H1 (cell line): ENCODE measurements around the gene SLC25A17. TPM values are rescaled to one million over a fixed set of nuclear protein-coding genes. Genes with fewer than 3 reads are reported as not detected.

Experiments
- CTCF ChIA-PET: fragments of 300-600 bp; sonication (Branson Sonifier 250); formaldehyde crosslinking; loops from one replicate; lab custom pipeline; 2021; ENCODE audit not compliant: partially characterized antibody; lab: Charles Lee
- POLR2A ChIA-PET: fragments of 300-600 bp; sonication (Branson Sonifier 250); formaldehyde crosslinking; loops from one replicate; lab custom pipeline; 2021; ENCODE audit warnings: inconsistent platforms; ENCODE audit not compliant: partially characterized antibody; lab: Charles Lee
- DNase-seq, 2 experiments: peaks; one replicate each; pipeline versions ENCODE4 v3.0.0 to v3.0.0-alpha.2; 2010 to 2022; ENCODE audit warnings: low spot score in 2 of 2, low read depth in 1 of 2, mixed read lengths in 1 of 2
- FAIRE-seq: peaks from 2 replicates; lab custom pipeline; 2011; peaks lifted over from hg19 to GRCh38; lab: Jason Lieb, UNC
- H2AFZ ChIP-seq: 2 replicates; pipeline ENCODE4 v1.8.1; 2012; ENCODE audit warnings: low read length, inconsistent platforms
- H2AK5ac ChIP-seq: 2 replicates; pipeline ENCODE4 v1.6.1; 2013; ENCODE audit warnings: low read depth, low read length
- H2BK120ac ChIP-seq: replicated peaks from 2 replicates; pipeline ENCODE3; 2013; ENCODE audit warnings: low read depth, low read length, inconsistent platforms
- H2BK12ac ChIP-seq: 2 replicates; pipeline ENCODE4 v1.6.1; 2013; ENCODE audit warnings: low read depth, low read length
- H2BK15ac ChIP-seq: 2 replicates; pipeline ENCODE4 v1.6.1; 2013; ENCODE audit warnings: low read length
- H2BK20ac ChIP-seq: 2 replicates; pipeline ENCODE4 v1.6.1; 2013; ENCODE audit warnings: low read length
- H2BK5ac ChIP-seq: 2 replicates; pipeline ENCODE4 v1.6.1; 2013; ENCODE audit warnings: low read depth, low read length
- H3K14ac ChIP-seq: 2 replicates; pipeline ENCODE4 v1.6.1; 2013; ENCODE audit warnings: inconsistent platforms; ENCODE audit not compliant: insufficient read length
- H3K18ac ChIP-seq: 2 replicates; pipeline ENCODE4 v1.6.1; 2013; ENCODE audit warnings: low read length; ENCODE audit errors: extremely low read depth
- H3K23ac ChIP-seq: 2 replicates; pipeline ENCODE4 v1.6.1; 2013; ENCODE audit warnings: inconsistent platforms; ENCODE audit not compliant: insufficient read length
- H3K23me2 ChIP-seq: 2 replicates; pipeline ENCODE4 v1.6.1; 2013; ENCODE audit warnings: low read depth, low read length
- H3K27ac ChIP-seq: 2 replicates; pipeline ENCODE4 v1.6.1; 2011; ENCODE audit warnings: low read depth, low read length, inconsistent platforms
- H3K27me3 ChIP-seq, 4 experiments: replicated peaks in 1 of 4; 1 replicate in 1 of 4; 2 replicates in 3 of 4; pipeline versions ENCODE4 v1.6.1 to v1.8.1; 2011 to 2013; ENCODE audit warnings: low read length in 3 of 4, mild to moderate bottlenecking in 3 of 4, inconsistent platforms in 2 of 4, mixed read lengths in 2 of 4, moderate library complexity in 1 of 4; ENCODE audit not compliant: control insufficient read depth in 3 of 4, insufficient read depth in 3 of 4; ENCODE audit errors: extremely low read depth in 1 of 4
- H3K36me3 ChIP-seq, 4 experiments: 2 replicates each; pipeline versions ENCODE4 v1.6.1 to v1.8.1; 2011 to 2013; ENCODE audit warnings: mild to moderate bottlenecking in 4 of 4, low read length in 3 of 4, moderate library complexity in 2 of 4, control low read depth in 1 of 4, inconsistent platforms in 1 of 4; ENCODE audit not compliant: insufficient read depth in 4 of 4, control insufficient read depth in 2 of 4
- H3K4ac ChIP-seq: replicated peaks from 2 replicates; pipeline ENCODE3; 2013; ENCODE audit warnings: low read length, low read depth, mixed read lengths, inconsistent platforms; ENCODE audit not compliant: insufficient read length
- H3K4me1 ChIP-seq, 4 experiments: replicated peaks in 1 of 4; 1 replicate in 1 of 4; 2 replicates in 3 of 4; pipeline versions ENCODE4 v1.6.1 to v1.8.1; 2011 to 2013; ENCODE audit warnings: low read length in 3 of 4, inconsistent platforms in 2 of 4, mixed read lengths in 1 of 4; ENCODE audit not compliant: insufficient read depth in 4 of 4, control insufficient read depth in 3 of 4
- H3K4me2 ChIP-seq, 2 experiments: 2 replicates each; pipeline versions ENCODE4 v1.6.1 to v1.8.1; 2011 to 2013; ENCODE audit warnings: low read depth in 2 of 2, low read length in 2 of 2, control low read depth in 1 of 2, inconsistent platforms in 1 of 2, mild to moderate bottlenecking in 1 of 2; ENCODE audit not compliant: insufficient read depth in 1 of 2
- H3K4me3 ChIP-seq, 4 experiments: fragments of 200-600, 300-600 bp in 1 of 4; sonication (generic), shearing (Covaris generic), sonication (Bioruptor Twin) in 1 of 4; 2 replicates each; pipeline versions ENCODE4 v1.5.1 to v1.8.1; 2011 to 2016; ENCODE audit warnings: low read length in 4 of 4, low read depth in 3 of 4, control low read depth in 2 of 4, inconsistent platforms in 2 of 4, mild to moderate bottlenecking in 2 of 4, mixed read lengths in 1 of 4, moderate library complexity in 1 of 4; ENCODE audit not compliant: insufficient read depth in 2 of 4; ENCODE audit errors: extremely low read depth in 1 of 4
- H3K56ac ChIP-seq: replicated peaks from 2 replicates; pipeline ENCODE3; 2013; ENCODE audit warnings: low read depth, mild to moderate bottlenecking, mixed read lengths, low read length, inconsistent platforms; ENCODE audit not compliant: insufficient read length
- H3K79me1 ChIP-seq: 2 replicates; pipeline ENCODE4 v1.6.1; 2013; ENCODE audit warnings: low read depth, low read length, control low read depth
- H3K79me2 ChIP-seq, 2 experiments: 2 replicates each; pipeline versions ENCODE4 v1.6.1 to v1.8.1; 2012 to 2013; ENCODE audit warnings: low read length in 2 of 2, mild to moderate bottlenecking in 2 of 2, inconsistent platforms in 1 of 2; ENCODE audit not compliant: insufficient read depth in 2 of 2, control insufficient read depth in 1 of 2
- H3K9ac ChIP-seq, 4 experiments: replicated peaks in 1 of 4; 1 replicate in 1 of 4; 2 replicates in 3 of 4; pipeline versions ENCODE4 v1.6.1 to v1.8.1; 2011 to 2013; ENCODE audit warnings: low read depth in 3 of 4, low read length in 3 of 4, control low read depth in 2 of 4, mild to moderate bottlenecking in 2 of 4, moderate library complexity in 2 of 4, inconsistent platforms in 1 of 4; ENCODE audit errors: extremely low read depth in 1 of 4
- H3K9me3 ChIP-seq, 2 experiments: 2 replicates each; pipeline versions ENCODE4 v1.6.1 to v1.8.1; 2012 to 2013; ENCODE audit warnings: mild to moderate bottlenecking in 2 of 2, moderate library complexity in 2 of 2, control low read depth in 1 of 2, inconsistent platforms in 1 of 2, low read depth in 1 of 2, low read length in 1 of 2, mixed read lengths in 1 of 2; ENCODE audit not compliant: insufficient read depth in 2 of 2
- H4K20me1 ChIP-seq, 2 experiments: replicated peaks in 1 of 2; 2 replicates each; pipeline versions ENCODE3 to v1.8.1; 2011 to 2013; ENCODE audit warnings: inconsistent platforms in 2 of 2, low read length in 2 of 2, mild to moderate bottlenecking in 1 of 2; ENCODE audit not compliant: insufficient read depth in 2 of 2, control insufficient read depth in 1 of 2
- H4K5ac ChIP-seq: 2 replicates; pipeline ENCODE4 v1.6.1; 2013; ENCODE audit warnings: low read length, low read depth, mixed read lengths, inconsistent platforms; ENCODE audit not compliant: insufficient read length
- H4K8ac ChIP-seq: 2 replicates; pipeline ENCODE4 v1.8.0; 2013; ENCODE audit warnings: mild to moderate bottlenecking, moderate library complexity, low read length, inconsistent platforms; ENCODE audit not compliant: insufficient read depth; ENCODE audit errors: extremely low read depth
- H4K91ac ChIP-seq: replicated peaks from 2 replicates; pipeline ENCODE3; 2013; ENCODE audit warnings: low read length, mixed read lengths, inconsistent platforms; ENCODE audit not compliant: insufficient read length
- BCL11A ChIP-seq, 2 experiments: IDR thresholded peaks; one replicate each; pipeline ENCODE4 v1.6.1; 2011; ENCODE audit warnings: low read depth in 2 of 2, low read length in 2 of 2, mild to moderate bottlenecking in 2 of 2
- CTBP2 ChIP-seq: IDR thresholded peaks from 2 replicates; pipeline ENCODE4 v1.7.0; 2011; ENCODE audit warnings: borderline replicate concordance, mild to moderate bottlenecking, moderate library complexity, mixed read lengths, low read length; ENCODE audit not compliant: insufficient read depth, insufficient read length
- POLR2AphosphoS5 ChIP-seq: IDR thresholded peaks from 2 replicates; pipeline ENCODE4 v1.6.1; 2011; ENCODE audit warnings: low read depth, low read length
- SAP30 ChIP-seq: fragments of 300-600 bp; sonication (generic); IDR thresholded peaks from 2 replicates; pipeline ENCODE4 v1.7.1; 2012; ENCODE audit warnings: low read length, moderate library complexity, mild to moderate bottlenecking, inconsistent platforms; ENCODE audit not compliant: insufficient read depth, insufficient replicate concordance
- SIN3A ChIP-seq, 2 experiments: IDR thresholded peaks in 1 of 2; conservative IDR thresholded peaks in 1 of 2; 2 replicates each; pipeline ENCODE4 v1.6.1; 2011 to 2012; ENCODE audit warnings: low read length in 2 of 2, improper control_type of control experiment in 1 of 2, low read depth in 1 of 2, mild to moderate bottlenecking in 1 of 2
- SIX5 ChIP-seq: IDR thresholded peaks from 2 replicates; pipeline ENCODE4 v1.6.1; 2011; ENCODE audit warnings: mild to moderate bottlenecking, low read depth, low read length
- SP1 ChIP-seq: IDR thresholded peaks from 2 replicates; pipeline ENCODE4 v1.6.1; 2011; ENCODE audit warnings: low read depth, low read length
- TAF7 ChIP-seq: optimal IDR thresholded peaks from 2 replicates; pipeline ENCODE3; 2011; ENCODE audit warnings: low read depth, mild to moderate bottlenecking, inconsistent platforms, low read length, moderate library complexity, borderline replicate concordance
- WGBS, 2 experiments: shearing (Covaris generic) in 1 of 2; methylation state at CpG; one replicate each; pipeline versions ENCODE4 v1.1.6 to v1.1.7; 2013 to 2015; ENCODE audit warnings: low lambda C conversion rate in 2 of 2, mixed read lengths in 2 of 2, inconsistent platforms in 1 of 2, low coverage in 1 of 2, missing lambda C conversion rate in 1 of 2; ENCODE audit not compliant: insufficient replicate concordance in 2 of 2, insufficient coverage in 1 of 2, insufficient read length in 1 of 2; ENCODE audit errors: extremely low coverage in 1 of 2, missing lambda C conversion rate in 1 of 2; 5-methylcytosine and 5-hydroxymethylcytosine counted together
- polyA plus RNA-seq, 7 experiments: library from polyadenylated mRNA; depleted of rRNA in 3 of 7; stranded (reverse) in 5 of 7; unstranded in 2 of 7; fragments of >200 nt in 5 of 7; fragments of 200-250 nt in 2 of 7; gene quantifications; 1 replicate in 5 of 7; 2 replicates in 1 of 7; 4 replicates in 1 of 7; pipeline versions ENCODE4 v1.2.1 to v1.2.3, GENCODE V29; 2011 to 2013; ENCODE audit warnings: missing spikeins in 2 of 7, mixed read lengths in 2 of 7
- total RNA-seq: library from RNA; stranded (reverse); fragmentation: NEBNext Ultra II Directional; extraction: Animal tissue kit (Norgen Biotek cat#: 25700); gene quantifications from 2 replicates; pipeline ENCODE4 v1.2.1, GENCODE V29; 2021
- TF ChIP-seq, protein P1 (sequence below): IDR thresholded peaks from 2 replicates; pipeline ENCODE4 v1.6.1; 2012; ENCODE audit warnings: inconsistent platforms
- TF ChIP-seq, protein P2 (sequence below), 3 experiments: IDR thresholded peaks; 1 replicate in 2 of 3; 2 replicates in 1 of 3; pipeline versions ENCODE4 v1.5.1 to v1.6.1; 2011; ENCODE audit warnings: low read length in 3 of 3, mild to moderate bottlenecking in 3 of 3, inconsistent platforms in 2 of 3, low read depth in 1 of 3, moderate library complexity in 1 of 3; ENCODE audit not compliant: insufficient read depth in 1 of 3; ENCODE audit errors: control extremely low read depth in 1 of 3

SLC25A17 gene
- total and polyA plus RNA-seq, 2 of the 8 experiments (the other 6 are each of a cell fraction or from before 2014, with no cell fraction given): 17.9 to 40.4 TPM

DNA sequence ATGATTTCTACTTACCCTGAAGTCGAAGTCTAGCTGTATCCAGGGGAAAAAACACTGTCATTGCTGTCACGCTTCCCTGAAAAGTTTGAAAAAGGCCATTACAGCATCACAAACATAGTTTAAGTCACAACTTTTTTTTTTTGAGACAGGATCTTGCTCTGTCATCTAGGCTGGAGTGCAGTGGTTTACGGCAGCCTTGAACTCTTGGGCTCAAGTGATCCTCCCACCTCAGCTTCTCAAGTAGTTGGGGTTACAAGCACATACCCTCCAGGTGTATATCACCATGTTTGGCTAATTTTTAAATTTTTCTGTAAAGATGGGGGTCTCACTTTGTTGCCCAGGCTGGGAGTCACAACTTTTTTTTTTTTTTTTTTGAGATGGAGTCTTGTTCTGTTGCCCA, 20.1 kb downstream of the SLC25A17 start:
- no peak overlapping the region for H4K91ac ChIP-seq
- H2BK5ac ChIP-seq: no peak overlapping the region
- POLR2A ChIA-PET: interaction anchor here (0.7 to 1.5 kb wide), 3 partner anchors 20 to 114 kb away, joined by 3 to 4 read pairs (median 3); partner anchors contain the start of gene SLC25A17
- DNase-seq (no peak), FAIRE-seq (no peak)
- no peak overlapping the region for H3K27ac ChIP-seq
- H3K4ac ChIP-seq: no peak overlapping the region
- H3K4me2 ChIP-seq: no peak overlapping the region
- H2AK5ac ChIP-seq: no peak overlapping the region
- H3K56ac ChIP-seq: no peak overlapping the region
- no peaks in the 10 kb centered on the region; the same call in 1 of the 2 replicates for H3K79me1 ChIP-seq
- WGBS, 2 experiments: 97% methylated on average over 3 of the region's 3 CpGs; no CpG with 5 or more reads in 1 of the 2 experiments
- H2BK12ac ChIP-seq: no peak overlapping the region
- H3K14ac ChIP-seq: no peak overlapping the region
- H2AFZ ChIP-seq: no peak overlapping the region
- H2BK120ac ChIP-seq: no peak overlapping the region
- no peaks in the 10 kb centered on the region for H3K4me1 ChIP-seq
- H3K79me2 ChIP-seq: no peaks in the 10 kb centered on the region
- no peak overlapping the region for H4K8ac ChIP-seq
- H3K23me2 ChIP-seq: no peaks in the 10 kb centered on the region
- no peaks in the 10 kb centered on the region for H4K20me1 ChIP-seq
- no peak overlapping the region for H3K4me3 ChIP-seq
- H2BK20ac ChIP-seq: no peak overlapping the region
- H3K23ac ChIP-seq: no peak overlapping the region
- H3K9me3 ChIP-seq: no peaks in the 10 kb centered on the region
- no peak overlapping the region for H2BK15ac ChIP-seq
- CTCF ChIA-PET: interaction anchor here (0.6 to 0.7 kb wide), 4 partner anchors 21 to 873 kb away, joined by 3 to 4 read pairs (median 3); no protein-coding TSS in a partner anchor
- peaks cover 0 to 5% (median under 1%) of the 10 kb centered on the region in 4 experiments; a peak in 1 of 8 replicates for H3K36me3 ChIP-seq
- no peak overlapping the region for H3K18ac ChIP-seq
- no peaks in the 10 kb centered on the region for H3K27me3 ChIP-seq
- H4K5ac ChIP-seq: no peak overlapping the region
- no peak overlapping the region for H3K9ac ChIP-seq
- TF ChIP-seq SP1 (no peak), SIN3A (conservative IDR thresholded peaks at IDR 0.05 in 1 of 2, IDR thresholded peaks at IDR 0.05 in 1 of 2; ENCODE audit: low read depth in 1 of 2, low read length in 2 of 2) (no peak), TAF7 (no peak), POLR2AphosphoS5 (no peak), SAP30 (no peak), BCL11A (IDR thresholded peaks at IDR 0.05; ENCODE audit: low read depth in 2 of 2, low read length in 2 of 2) (no peak), SIX5 (no peak), CTBP2 (no peak)
- TF ChIP-seq, protein P1, sequence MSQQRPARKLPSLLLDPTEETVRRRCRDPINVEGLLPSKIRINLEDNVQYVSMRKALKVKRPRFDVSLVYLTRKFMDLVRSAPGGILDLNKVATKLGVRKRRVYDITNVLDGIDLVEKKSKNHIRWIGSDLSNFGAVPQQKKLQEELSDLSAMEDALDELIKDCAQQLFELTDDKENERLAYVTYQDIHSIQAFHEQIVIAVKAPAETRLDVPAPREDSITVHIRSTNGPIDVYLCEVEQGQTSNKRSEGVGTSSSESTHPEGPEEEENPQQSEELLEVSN: no peak
- TF ChIP-seq, protein P2, sequence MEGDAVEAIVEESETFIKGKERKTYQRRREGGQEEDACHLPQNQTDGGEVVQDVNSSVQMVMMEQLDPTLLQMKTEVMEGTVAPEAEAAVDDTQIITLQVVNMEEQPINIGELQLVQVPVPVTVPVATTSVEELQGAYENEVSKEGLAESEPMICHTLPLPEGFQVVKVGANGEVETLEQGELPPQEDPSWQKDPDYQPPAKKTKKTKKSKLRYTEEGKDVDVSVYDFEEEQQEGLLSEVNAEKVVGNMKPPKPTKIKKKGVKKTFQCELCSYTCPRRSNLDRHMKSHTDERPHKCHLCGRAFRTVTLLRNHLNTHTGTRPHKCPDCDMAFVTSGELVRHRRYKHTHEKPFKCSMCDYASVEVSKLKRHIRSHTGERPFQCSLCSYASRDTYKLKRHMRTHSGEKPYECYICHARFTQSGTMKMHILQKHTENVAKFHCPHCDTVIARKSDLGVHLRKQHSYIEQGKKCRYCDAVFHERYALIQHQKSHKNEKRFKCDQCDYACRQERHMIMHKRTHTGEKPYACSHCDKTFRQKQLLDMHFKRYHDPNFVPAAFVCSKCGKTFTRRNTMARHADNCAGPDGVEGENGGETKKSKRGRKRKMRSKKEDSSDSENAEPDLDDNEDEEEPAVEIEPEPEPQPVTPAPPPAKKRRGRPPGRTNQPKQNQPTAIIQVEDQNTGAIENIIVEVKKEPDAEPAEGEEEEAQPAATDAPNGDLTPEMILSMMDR (IDR thresholded peaks at IDR 0.05; ENCODE audit: control extremely low read depth in 1 of 3, insufficient read depth in 1 of 3, low read depth in 1 of 3, low read length in 3 of 3): no peak
